Osteoblast (primary cell): Measurements from ENCODE around the gene CDX2. TPM values are rescaled to one million over a fixed set of nuclear protein-coding genes. Genes with fewer than 3 reads are reported as not detected.

Experiments
- DNase-seq: peaks from one replicate; pipeline ENCODE4 v3.0.0; 2011; ENCODE audit warnings: low spot score, mixed read lengths; ENCODE audit not compliant: insufficient read length; ENCODE audit errors: missing footprints
- H2AFZ ChIP-seq: 2 replicates; pipeline ENCODE4 v1.6.0; 2011; ENCODE audit warnings: mild to moderate bottlenecking, low read length
- H3K27ac ChIP-seq: 2 replicates; pipeline ENCODE4 v1.5.1; 2011; ENCODE audit warnings: mild to moderate bottlenecking, low read depth, low read length, moderate library complexity
- H3K27me3 ChIP-seq: 2 replicates; pipeline ENCODE4 v1.6.0; 2012; ENCODE audit warnings: mild to moderate bottlenecking, control low read depth, inconsistent platforms, low read length, moderate library complexity; ENCODE audit not compliant: insufficient read depth
- H3K36me3 ChIP-seq: 2 replicates; pipeline ENCODE4 v1.5.1; 2011; ENCODE audit warnings: mild to moderate bottlenecking, low read length, control low read depth, moderate library complexity; ENCODE audit not compliant: insufficient read depth
- H3K4me1 ChIP-seq: 2 replicates; pipeline ENCODE4 v1.5.1; 2011; ENCODE audit warnings: mild to moderate bottlenecking, low read length, control low read depth, moderate library complexity; ENCODE audit not compliant: insufficient read depth
- H3K4me2 ChIP-seq: 2 replicates; pipeline ENCODE4 v1.6.0; 2011; ENCODE audit warnings: mild to moderate bottlenecking, low read length; ENCODE audit not compliant: insufficient read depth
- H3K4me3 ChIP-seq: fragments of 200-600 bp; sonication (generic); 3 replicates; pipeline ENCODE4 v1.5.1; 2012; ENCODE audit warnings: mild to moderate bottlenecking, low read length, inconsistent platforms; ENCODE audit not compliant: insufficient read depth
- H3K79me2 ChIP-seq: 2 replicates; pipeline ENCODE4 v1.6.0; 2012; ENCODE audit warnings: mild to moderate bottlenecking, low read length, control low read depth, inconsistent platforms; ENCODE audit not compliant: insufficient read depth
- H3K9me3 ChIP-seq: 2 replicates; pipeline ENCODE4 v1.5.1; 2011; ENCODE audit warnings: low read depth, low read length, control low read depth
- H4K20me1 ChIP-seq: 2 replicates; pipeline ENCODE4 v1.6.0; 2012; ENCODE audit warnings: mild to moderate bottlenecking, low read length, control low read depth; ENCODE audit not compliant: insufficient read depth
- total RNA-seq: library from RNA; depleted of rRNA; stranded (reverse); fragments of >200 nt; gene quantifications from 2 replicates; pipeline ENCODE4 v1.2.3, GENCODE V29; 2012
- TF ChIP-seq, protein P1 (sequence below): IDR thresholded peaks from 2 replicates; pipeline ENCODE4 v1.5.1; 2011; ENCODE audit warnings: mild to moderate bottlenecking, low read depth, low read length, moderate library complexity; ENCODE audit errors: extremely low read depth

Gene CDX2
- total RNA-seq, 1 donor: not detected

DNA sequence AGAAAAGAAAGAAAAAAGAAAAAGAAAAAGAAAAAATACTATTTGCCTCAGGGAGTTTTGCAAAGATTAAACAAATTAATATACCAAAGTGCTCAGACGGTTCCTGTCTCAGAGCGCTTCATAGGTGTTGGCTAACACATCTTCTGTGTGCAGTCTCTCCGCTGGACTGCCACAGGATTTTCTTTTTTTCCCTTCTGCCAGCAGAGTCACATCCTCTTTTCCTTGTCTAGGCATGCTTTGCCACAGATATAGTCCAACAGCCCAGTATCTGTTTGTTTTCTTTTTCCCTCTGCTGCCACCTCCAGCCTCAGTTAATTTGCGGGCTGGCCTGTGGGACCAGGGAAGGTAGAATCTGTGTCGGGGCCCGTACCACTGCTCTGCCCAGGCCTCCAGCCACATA is 22.8 kb upstream of the CDX2 start:
- Histone ChIP-seq H3K79me2 (no peaks in the 10 kb centered on the region), H3K4me2 (no peak overlapping the region), H4K20me1 (no peaks in the 10 kb centered on the region), H3K4me3 (no peak overlapping the region), H3K9me3 (no peaks in the 10 kb centered on the region), H2AFZ (no peak overlapping the region), H3K27ac (no peak overlapping the region), H3K27me3 (peaks cover 14% of the 10 kb centered on the region), H3K4me1 (no peaks in the 10 kb centered on the region), H3K36me3 (no peaks in the 10 kb centered on the region)
- TF ChIP-seq, protein P1, sequence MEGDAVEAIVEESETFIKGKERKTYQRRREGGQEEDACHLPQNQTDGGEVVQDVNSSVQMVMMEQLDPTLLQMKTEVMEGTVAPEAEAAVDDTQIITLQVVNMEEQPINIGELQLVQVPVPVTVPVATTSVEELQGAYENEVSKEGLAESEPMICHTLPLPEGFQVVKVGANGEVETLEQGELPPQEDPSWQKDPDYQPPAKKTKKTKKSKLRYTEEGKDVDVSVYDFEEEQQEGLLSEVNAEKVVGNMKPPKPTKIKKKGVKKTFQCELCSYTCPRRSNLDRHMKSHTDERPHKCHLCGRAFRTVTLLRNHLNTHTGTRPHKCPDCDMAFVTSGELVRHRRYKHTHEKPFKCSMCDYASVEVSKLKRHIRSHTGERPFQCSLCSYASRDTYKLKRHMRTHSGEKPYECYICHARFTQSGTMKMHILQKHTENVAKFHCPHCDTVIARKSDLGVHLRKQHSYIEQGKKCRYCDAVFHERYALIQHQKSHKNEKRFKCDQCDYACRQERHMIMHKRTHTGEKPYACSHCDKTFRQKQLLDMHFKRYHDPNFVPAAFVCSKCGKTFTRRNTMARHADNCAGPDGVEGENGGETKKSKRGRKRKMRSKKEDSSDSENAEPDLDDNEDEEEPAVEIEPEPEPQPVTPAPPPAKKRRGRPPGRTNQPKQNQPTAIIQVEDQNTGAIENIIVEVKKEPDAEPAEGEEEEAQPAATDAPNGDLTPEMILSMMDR: no peak
- no peak for DNase-seq

DNA sequence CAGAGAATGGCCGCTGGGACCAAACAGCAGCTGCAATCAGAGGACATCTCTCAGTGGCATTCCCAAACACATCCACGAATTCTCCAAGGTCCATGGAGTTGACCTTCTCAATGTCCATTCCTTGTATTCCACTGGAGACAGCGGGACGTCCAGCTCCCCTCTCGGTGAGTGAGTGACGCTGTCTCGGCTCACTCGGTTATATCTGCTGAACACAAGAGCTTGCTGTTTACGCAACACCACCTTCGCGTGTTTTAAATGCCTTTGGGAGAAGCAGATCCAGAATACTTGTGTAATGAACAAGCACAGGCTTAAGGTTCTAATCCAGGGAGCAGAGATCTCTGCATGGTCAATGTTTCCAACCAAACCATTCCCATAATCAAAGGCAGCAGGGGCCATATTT is 19.4 kb upstream of the CDX2 start, which contains the start of gene URAD:
Gene URAD, minus strand, starts transcription at position 174 of the 400 bp plus-strand sequence. Its CDS starts 56 bp downstream, at position 118.
- Histone ChIP-seq H3K9me3 (no peaks in the 10 kb centered on the region), H3K27ac (no peak within 1 kb of the TSS), H2AFZ (no peak within 1 kb of the TSS), H4K20me1 (no peaks in the 10 kb centered on the region), H3K36me3 (no peaks in the 10 kb centered on the region), H3K4me3 (no peak within 1 kb of the TSS), H3K27me3 (peaks cover 19% of the 10 kb centered on the region), H3K79me2 (no peaks in the 10 kb centered on the region), H3K4me2 (no peak within 1 kb of the TSS), H3K4me1 (no peaks in the 10 kb centered on the region)
- no peak for DNase-seq
- TF ChIP-seq, protein P1: no peak

DNA sequence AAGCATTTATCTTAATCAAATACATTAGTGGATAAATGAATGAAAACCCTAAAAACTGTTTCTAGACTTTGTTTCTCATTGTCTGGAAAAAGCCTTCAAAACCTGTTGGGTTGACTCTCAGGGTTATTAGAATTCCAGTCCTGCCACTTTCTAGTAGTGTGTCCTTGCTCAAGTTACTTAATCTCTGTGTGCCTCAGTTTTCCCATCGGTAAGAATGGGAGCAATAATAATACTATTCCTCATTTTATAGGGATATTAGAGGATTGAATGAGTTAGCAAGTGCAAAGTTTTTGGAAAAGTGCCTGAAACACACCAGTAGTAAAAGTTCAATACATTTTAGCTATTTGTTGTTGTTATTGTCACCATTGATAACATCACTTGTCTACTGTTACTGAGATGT is 16.5 kb upstream of the CDX2 start:
- Histone ChIP-seq H3K4me2 (no peak overlapping the region), H3K36me3 (no peaks in the 10 kb centered on the region), H4K20me1 (no peaks in the 10 kb centered on the region), H3K4me1 (no peaks in the 10 kb centered on the region), H2AFZ (no peak overlapping the region), H3K27ac (no peak overlapping the region), H3K27me3 (peaks cover 43% of the 10 kb centered on the region), H3K4me3 (no peak overlapping the region), H3K9me3 (no peaks in the 10 kb centered on the region), H3K79me2 (no peaks in the 10 kb centered on the region)
- DNase-seq: no peak
- TF ChIP-seq, protein P1: no peak

DNA sequence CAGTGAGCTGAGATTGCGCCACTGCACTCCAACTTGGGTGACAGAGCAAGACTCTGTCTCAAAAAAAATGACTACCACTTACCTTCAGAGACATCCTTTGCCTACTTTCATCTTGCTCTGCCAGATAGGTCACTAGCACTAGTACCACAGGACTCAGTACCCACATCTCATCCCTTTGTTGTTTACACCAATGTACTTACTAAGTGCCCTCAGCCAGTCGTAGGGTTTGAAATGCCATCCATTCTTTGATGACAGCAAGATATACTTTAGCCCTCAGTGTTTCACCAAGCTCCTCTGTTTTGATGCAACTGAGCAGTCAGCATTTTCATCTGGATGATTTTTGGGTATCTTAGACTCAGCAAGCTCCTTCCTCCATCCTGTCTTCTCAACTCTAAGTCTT is 13.2 kb upstream of the CDX2 start:
- DNase-seq: peak; percentile 56

More for the DNA sequence above, 13.2 kb upstream of the CDX2 start:
- H2AFZ ChIP-seq: no peak overlapping the region
- no peak overlapping the region for H3K4me2 ChIP-seq
- H3K9me3 ChIP-seq: no peaks in the 10 kb centered on the region
- no peaks in the 10 kb centered on the region for H3K36me3 ChIP-seq
- no peaks in the 10 kb centered on the region for H3K4me1 ChIP-seq
- peaks cover 3% of the 10 kb centered on the region for H4K20me1 ChIP-seq
- H3K4me3 ChIP-seq: no peak overlapping the region
- no peaks in the 10 kb centered on the region for H3K79me2 ChIP-seq
- TF ChIP-seq, protein P1: no peak
- peaks cover 65% of the 10 kb centered on the region for H3K27me3 ChIP-seq
- H3K27ac ChIP-seq: no peak overlapping the region
